Measurements from ENCODE around the gene KCNQ1. TPM values are rescaled to one million over a fixed set of nuclear protein-coding genes. Genes with fewer than 3 reads are reported as not detected.

KCNQ1 gene
- total RNA-seq, 3 donors from 2014 or later: 15.5 to 44.7 (median 37.4) TPM

DNA sequence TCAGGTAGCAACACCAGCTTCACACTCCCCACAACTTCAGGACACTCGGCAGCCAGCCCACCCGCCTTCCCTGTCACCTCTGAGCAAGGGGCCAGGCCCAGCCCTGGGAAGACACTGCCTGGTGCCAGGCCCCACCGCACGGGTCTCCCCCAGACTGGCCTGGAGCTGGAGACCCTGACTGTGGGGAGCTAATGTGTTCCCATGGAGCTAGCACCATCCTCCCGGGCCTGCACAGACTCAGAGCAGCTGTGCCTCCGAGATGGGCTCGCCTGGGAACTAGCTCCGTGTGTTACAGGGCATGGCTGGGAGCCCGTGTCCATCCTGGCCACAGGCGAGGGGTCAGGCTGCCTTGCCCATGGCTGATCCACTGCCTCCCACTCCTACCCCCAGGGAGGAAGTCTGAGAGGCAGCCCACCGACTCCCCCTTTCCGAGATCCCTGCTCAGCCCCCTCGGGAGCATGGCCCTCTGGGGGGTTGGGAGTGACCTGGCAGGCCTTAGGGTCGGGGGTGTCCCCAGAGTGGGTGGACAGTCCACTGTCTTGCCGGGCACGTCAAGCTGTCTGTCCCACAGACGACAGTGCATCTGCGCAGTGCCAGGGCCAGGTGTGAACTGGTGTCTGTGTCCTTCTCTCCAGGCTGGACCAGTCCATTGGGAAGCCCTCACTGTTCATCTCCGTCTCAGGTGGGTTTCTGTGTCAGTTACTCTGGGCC, 331.7 kb downstream of the KCNQ1 start:
- TF ChIP-seq, protein P1, sequence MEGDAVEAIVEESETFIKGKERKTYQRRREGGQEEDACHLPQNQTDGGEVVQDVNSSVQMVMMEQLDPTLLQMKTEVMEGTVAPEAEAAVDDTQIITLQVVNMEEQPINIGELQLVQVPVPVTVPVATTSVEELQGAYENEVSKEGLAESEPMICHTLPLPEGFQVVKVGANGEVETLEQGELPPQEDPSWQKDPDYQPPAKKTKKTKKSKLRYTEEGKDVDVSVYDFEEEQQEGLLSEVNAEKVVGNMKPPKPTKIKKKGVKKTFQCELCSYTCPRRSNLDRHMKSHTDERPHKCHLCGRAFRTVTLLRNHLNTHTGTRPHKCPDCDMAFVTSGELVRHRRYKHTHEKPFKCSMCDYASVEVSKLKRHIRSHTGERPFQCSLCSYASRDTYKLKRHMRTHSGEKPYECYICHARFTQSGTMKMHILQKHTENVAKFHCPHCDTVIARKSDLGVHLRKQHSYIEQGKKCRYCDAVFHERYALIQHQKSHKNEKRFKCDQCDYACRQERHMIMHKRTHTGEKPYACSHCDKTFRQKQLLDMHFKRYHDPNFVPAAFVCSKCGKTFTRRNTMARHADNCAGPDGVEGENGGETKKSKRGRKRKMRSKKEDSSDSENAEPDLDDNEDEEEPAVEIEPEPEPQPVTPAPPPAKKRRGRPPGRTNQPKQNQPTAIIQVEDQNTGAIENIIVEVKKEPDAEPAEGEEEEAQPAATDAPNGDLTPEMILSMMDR (IDR thresholded peaks at IDR 0.05): no peak
- H3K36me3 ChIP-seq (ENCODE audit: low read depth): no peaks in the 10 kb centered on the region
- intact Hi-C loops (cut with DNase I, micrococcal nuclease): no loop called here
- DNase-seq (peak in 2 of 3 donors; percentile 29 to 41), ATAC-seq (no peak)
- H3K4me3 ChIP-seq: no peak overlapping the region
- peaks cover 12% of the 10 kb centered on the region for H3K4me1 ChIP-seq (ENCODE audit: low read depth)
- no peaks in the 10 kb centered on the region for H3K9me3 ChIP-seq

DNA sequence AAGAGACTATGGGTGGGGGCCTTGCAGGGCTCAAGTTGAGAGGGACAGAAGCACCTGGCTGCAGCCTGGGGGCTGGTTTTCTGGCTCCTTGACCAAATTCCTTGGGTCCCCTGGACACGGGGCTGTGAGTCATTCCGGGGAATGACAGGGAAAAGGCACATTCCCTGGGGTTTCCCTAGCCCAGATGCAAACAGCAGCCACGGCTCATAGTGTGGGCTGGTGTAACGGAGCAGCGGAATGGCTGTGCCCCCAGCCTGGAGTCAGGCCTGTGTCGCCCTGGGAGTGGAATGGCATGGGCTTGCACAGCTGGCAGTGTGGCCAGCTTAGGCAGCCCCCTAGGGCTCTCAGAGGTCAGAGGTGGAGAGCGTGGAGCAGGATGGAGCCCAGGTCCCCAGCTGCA, 332.6 kb downstream of the KCNQ1 start:
- Histone ChIP-seq H3K36me3 (ENCODE audit: low read depth) (no peaks in the 10 kb centered on the region), H3K4me3 (no peak overlapping the region), H3K4me1 (ENCODE audit: low read depth) (peaks cover 12% of the 10 kb centered on the region), H3K9me3 (no peaks in the 10 kb centered on the region)
- no peak for ATAC-seq
- peak in 2 of 3 donors; percentile 14 to 30 for DNase-seq
- TF ChIP-seq, protein P1 (IDR thresholded peaks at IDR 0.05): no peak
- intact Hi-C loops (cut with DNase I, micrococcal nuclease): no loop called here

DNA sequence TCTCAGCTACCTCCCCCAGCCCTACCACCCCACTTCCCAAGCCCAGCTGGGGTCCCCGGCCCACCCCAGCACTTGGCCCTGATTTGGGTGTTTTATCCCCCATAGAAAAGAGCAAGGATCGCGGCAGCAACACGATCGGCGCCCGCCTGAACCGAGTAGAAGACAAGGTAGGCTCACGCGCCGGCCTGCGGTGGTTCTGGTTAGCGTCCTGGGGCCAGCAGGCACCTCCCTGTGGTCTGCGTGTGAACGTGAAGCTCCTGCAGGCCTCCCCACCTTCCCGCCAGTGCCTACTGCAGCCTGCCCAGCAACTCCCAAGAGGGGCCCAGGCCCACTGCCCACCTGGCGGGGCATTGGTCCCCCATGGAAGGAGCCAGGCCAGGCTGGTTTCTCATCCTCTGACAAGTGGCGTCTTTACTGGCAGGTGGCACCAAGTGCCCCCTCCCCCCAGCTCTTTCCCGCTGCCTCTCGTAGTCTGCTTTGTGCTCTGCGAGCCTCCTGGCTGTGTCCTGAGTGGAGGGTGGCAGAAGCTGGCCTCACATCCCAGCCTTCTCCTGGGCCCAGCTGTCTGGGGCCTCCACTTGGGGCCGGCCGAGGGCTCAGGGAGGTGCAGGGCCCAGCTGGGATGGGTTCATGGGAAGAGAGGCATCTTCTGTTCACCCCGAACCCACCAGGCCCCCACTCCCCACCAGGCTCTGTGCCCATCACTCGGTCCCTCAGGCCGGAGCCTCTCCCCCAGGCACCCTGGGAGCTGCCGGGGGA, 333.2 kb downstream of the KCNQ1 start:
- no peak overlapping the region for H3K4me3 ChIP-seq
- TF ChIP-seq, protein P1 (IDR thresholded peaks at IDR 0.05): no peak
- no peak for ATAC-seq
- H3K36me3 ChIP-seq (ENCODE audit: low read depth): no peaks in the 10 kb centered on the region
- DNase-seq: peak in 2 of 3 donors; percentile 35 to 53
- H3K9me3 ChIP-seq: no peaks in the 10 kb centered on the region
- peaks cover 12% of the 10 kb centered on the region for H3K4me1 ChIP-seq (ENCODE audit: low read depth)
- intact Hi-C loops (cut with DNase I, micrococcal nuclease): no loop called here

DNA sequence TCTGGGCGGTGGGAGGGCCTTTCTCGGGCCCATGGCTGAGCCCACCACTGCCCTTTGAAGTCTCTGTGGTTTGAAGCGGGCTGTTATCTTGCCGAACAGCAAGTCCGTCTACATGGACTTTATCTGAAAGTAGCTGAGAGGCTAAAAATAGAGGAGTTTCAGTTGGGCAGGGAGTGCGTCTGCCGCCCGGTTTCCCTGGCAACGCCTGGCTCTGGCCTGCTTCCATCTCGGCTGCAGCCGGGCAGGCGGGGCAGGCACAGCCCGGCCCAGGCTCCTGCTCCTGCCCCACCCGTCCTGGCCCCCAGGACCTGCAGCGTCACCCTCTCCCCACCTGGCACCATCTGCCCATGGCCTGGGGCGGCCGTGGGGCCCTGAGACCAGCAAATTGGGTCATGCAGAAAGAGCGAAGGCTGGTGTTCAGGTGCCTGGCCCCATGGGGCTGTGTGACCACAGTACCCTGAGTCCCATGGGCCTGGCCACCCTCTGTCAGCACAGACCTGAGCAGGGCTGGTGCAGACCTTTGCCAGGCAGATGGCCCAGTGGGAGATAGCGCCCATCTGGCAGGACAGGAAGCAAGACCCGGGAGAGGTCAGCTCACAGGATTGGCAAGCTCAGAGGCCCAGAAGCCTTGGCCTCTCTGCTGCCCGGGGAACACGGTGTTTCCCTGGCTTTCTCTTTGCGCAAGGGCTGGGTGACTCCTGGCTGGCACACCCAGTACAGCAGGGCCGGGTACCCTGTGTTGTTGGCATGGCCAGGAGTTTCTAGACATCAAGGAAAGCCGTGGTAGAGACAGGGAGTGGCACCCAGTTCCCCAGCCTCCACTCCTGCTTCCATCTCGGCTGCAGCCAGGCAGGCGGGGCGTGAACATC, 334.1 kb downstream of the KCNQ1 start:
- peak; percentile 78 to 88 (median 86) for DNase-seq
- H3K9me3 ChIP-seq: no peaks in the 10 kb centered on the region
- intact Hi-C loops (cut with DNase I, micrococcal nuclease): no loop called here
- TF ChIP-seq, protein P1 (IDR thresholded peaks at IDR 0.05): peak; percentile 17
- peak; percentile 90 for ATAC-seq
- H3K4me1 ChIP-seq (ENCODE audit: low read depth): peaks cover 12% of the 10 kb centered on the region
- H3K36me3 ChIP-seq (ENCODE audit: low read depth): no peaks in the 10 kb centered on the region
- no peak overlapping the region for H3K4me3 ChIP-seq

DNA sequence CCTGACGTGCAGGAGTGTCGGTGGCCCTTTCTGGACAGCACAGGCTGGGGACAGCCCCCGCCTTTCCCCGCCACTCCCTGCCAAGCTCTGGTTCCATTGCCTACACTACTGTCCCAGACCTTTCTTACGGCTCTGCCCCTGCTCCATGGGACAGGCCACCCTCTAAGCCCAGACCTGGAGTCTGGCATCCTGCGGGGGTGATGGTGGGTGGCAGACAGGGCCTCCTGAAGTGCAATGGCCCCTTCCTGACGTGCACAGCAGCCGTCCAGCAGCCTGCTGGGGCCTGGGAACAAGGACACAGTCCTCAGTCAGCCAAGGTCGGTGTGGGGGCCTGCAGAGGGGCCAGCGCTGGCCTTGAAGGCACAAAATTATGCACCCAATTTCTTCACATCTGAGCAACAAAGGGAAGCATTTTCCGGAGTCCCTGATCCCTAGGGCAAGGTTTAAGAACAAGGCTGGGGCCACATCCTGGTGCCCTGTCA, 334.7 kb downstream of the KCNQ1 start:
- H3K4me1 ChIP-seq (ENCODE audit: low read depth): peaks cover 12% of the 10 kb centered on the region
- H3K4me3 ChIP-seq: no peak overlapping the region
- H3K9me3 ChIP-seq: no peaks in the 10 kb centered on the region
- intact Hi-C loops (cut with DNase I, micrococcal nuclease): no loop called here
- ATAC-seq (no peak), DNase-seq (no peak)
- H3K36me3 ChIP-seq (ENCODE audit: low read depth): no peaks in the 10 kb centered on the region
- TF ChIP-seq, protein P1 (IDR thresholded peaks at IDR 0.05): no peak
